Measurements from ENCODE around the gene ANKHD1. TPM values are rescaled to one million over a fixed set of nuclear protein-coding genes. Genes with fewer than 3 reads are reported as not detected.
A peak's percentile ranks its signal among the peaks of the same experiment; 100 is the strongest.

The ANKHD1 gene
- total and polyA plus RNA-seq, 9 of the 15 experiments (the other 6 are each of a cell fraction or from before 2014, with no cell fraction given), result 38.9 to 138 (median 78.7) TPM

DNA sequence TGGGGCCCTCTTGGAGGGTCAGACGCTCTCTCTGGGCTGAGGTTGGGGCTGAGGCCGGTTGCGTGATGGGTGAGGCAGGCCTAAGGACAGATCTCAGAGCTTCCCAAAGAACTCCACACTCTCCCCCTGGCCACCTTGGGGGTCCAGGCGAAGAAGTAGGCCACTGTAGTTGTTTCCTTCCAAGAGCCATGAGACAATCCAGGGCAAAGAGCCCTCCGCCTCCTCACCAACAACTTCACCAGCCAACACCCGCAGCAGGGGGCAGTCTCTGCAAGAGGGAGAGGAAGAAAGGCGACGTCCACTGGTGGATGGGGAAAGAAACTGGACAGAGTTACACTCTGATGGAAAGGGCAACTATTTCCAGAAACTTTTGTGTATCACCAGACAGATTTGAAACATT, 173.7 kb downstream of the ANKHD1 start:
- 63% methylated on average over 7 of the region's 8 CpGs for WGBS (ENCODE audit: insufficient coverage, low coverage, missing lambda C conversion rate)
- FAIRE-seq (peak; percentile 67), DNase-seq (ENCODE audit: extremely low read depth in 1 of 4, low spot score in 3 of 4) (peak in 3 of 4 experiments; percentile 42 to 70 (median 61)), ATAC-seq (peak; percentile 92)
- POLR2A ChIA-PET, result no interaction called here
- no peaks in the 10 kb centered on the region for H4K20me1 ChIP-seq (replicated peaks; ENCODE audit: control insufficient read depth, insufficient read depth, low read length)
- H3K4me1 ChIP-seq (replicated peaks in 1 of 2; ENCODE audit: control insufficient read depth in 2 of 2, insufficient read depth in 2 of 2, low read length in 2 of 2), result peaks cover 8 to 10% of the 10 kb centered on the region in 2 experiments; a peak in 3 of 5 replicates
- no peak overlapping the region for H3K27ac ChIP-seq (ENCODE audit: extremely low read depth, low read depth, low read length)
- intact Hi-C loops (cut with micrococcal nuclease) (loop anchor here (1.0 kb wide), 3 partner anchors 60 to 137 kb away; partner anchors contain the start of gene TMCO6), in situ Hi-C loops (cut with MboI) (no loop called here)
- CTCF ChIA-PET (ENCODE audit: low intra/inter-chr PET ratio), result interaction anchor here (0.7 kb wide), 1 partner anchor 159 kb away, joined by 3 read pairs; no protein-coding TSS in a partner anchor
- BruUV-seq (replicated peaks), result no TSS peak
- H3K27me3 ChIP-seq (ENCODE audit: control insufficient read depth in 2 of 2, insufficient read depth in 2 of 2, low read length in 2 of 2), result no peaks in the 10 kb centered on the region
- H3K4me2 ChIP-seq (ENCODE audit: insufficient read depth, low read length), result no peak overlapping the region
- 0 out of 3 replicates have a peak, but pooled peaks cover 3% of the 10 kb centered on the region for H3K36me3 ChIP-seq (ENCODE audit: control insufficient read depth, insufficient read depth, low read length)
- H2AFZ ChIP-seq (ENCODE audit: low read depth, low read length), result peak overlapping the region; percentile 57; the same call in 1 of the 2 replicates
- no peak overlapping the region for H3K4me3 ChIP-seq
- H3K9me3 ChIP-seq (replicated peaks; ENCODE audit: control insufficient read depth, insufficient read depth, low read depth, low read length), result no peaks in the 10 kb centered on the region
- H3K9ac ChIP-seq (ENCODE audit: insufficient read depth in 1 of 2, low read depth in 2 of 2, low read length in 2 of 2), result peak overlapping the region in 1 of 2 experiments; percentile 70; a peak in 1 of 4 replicates
- no peaks in the 10 kb centered on the region for H3K79me2 ChIP-seq (ENCODE audit: control insufficient read depth, insufficient read depth, low read length)
- no peaks in the 10 kb centered on the region for H3K9me1 ChIP-seq (ENCODE audit: control insufficient read depth, insufficient read depth, low read length)
- TF ChIP-seq ARID2 (IDR thresholded peaks at IDR 0.05), result peak; percentile 33; the same call in 1 of the 2 replicates
- no peak for TF ChIP-seq YBX1 (IDR thresholded peaks at IDR 0.05)
- TF ChIP-seq, protein P1, sequence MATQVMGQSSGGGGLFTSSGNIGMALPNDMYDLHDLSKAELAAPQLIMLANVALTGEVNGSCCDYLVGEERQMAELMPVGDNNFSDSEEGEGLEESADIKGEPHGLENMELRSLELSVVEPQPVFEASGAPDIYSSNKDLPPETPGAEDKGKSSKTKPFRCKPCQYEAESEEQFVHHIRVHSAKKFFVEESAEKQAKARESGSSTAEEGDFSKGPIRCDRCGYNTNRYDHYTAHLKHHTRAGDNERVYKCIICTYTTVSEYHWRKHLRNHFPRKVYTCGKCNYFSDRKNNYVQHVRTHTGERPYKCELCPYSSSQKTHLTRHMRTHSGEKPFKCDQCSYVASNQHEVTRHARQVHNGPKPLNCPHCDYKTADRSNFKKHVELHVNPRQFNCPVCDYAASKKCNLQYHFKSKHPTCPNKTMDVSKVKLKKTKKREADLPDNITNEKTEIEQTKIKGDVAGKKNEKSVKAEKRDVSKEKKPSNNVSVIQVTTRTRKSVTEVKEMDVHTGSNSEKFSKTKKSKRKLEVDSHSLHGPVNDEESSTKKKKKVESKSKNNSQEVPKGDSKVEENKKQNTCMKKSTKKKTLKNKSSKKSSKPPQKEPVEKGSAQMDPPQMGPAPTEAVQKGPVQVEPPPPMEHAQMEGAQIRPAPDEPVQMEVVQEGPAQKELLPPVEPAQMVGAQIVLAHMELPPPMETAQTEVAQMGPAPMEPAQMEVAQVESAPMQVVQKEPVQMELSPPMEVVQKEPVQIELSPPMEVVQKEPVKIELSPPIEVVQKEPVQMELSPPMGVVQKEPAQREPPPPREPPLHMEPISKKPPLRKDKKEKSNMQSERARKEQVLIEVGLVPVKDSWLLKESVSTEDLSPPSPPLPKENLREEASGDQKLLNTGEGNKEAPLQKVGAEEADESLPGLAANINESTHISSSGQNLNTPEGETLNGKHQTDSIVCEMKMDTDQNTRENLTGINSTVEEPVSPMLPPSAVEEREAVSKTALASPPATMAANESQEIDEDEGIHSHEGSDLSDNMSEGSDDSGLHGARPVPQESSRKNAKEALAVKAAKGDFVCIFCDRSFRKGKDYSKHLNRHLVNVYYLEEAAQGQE (IDR thresholded peaks at IDR 0.05; ENCODE audit: borderline replicate concordance), result peak; percentile 85
- TF ChIP-seq, protein P1 (CRISPR knock-in tag; IDR thresholded peaks at IDR 0.05; ENCODE audit: low read depth), result no peak
- no peak for TF ChIP-seq SOX6 (IDR thresholded peaks at IDR 0.05)
- TF ChIP-seq, protein P2, sequence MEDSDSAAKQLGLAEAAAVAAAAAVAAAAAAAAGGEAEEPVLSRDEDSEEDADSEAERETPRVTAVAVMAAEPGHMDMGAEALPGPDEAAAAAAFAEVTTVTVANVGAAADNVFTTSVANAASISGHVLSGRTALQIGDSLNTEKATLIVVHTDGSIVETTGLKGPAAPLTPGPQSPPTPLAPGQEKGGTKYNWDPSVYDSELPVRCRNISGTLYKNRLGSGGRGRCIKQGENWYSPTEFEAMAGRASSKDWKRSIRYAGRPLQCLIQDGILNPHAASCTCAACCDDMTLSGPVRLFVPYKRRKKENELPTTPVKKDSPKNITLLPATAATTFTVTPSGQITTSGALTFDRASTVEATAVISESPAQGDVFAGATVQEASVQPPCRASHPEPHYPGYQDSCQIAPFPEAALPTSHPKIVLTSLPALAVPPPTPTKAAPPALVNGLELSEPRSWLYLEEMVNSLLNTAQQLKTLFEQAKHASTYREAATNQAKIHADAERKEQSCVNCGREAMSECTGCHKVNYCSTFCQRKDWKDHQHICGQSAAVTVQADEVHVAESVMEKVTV (CRISPR knock-in tag; IDR thresholded peaks at IDR 0.05), result 0 out of 2 replicates have a peak, but pooled peaks have one; percentile 36
- TF ChIP-seq JUND (IDR thresholded peaks at IDR 0.05; ENCODE audit: borderline replicate concordance, low read depth, low read length), result no peak
- peak; percentile 35; the same call in 1 of the 3 replicates for TF ChIP-seq JUND (tag; IDR thresholded peaks at IDR 0.05; ENCODE audit: borderline replicate concordance, low read depth, low read length)
- TF ChIP-seq CREM (IDR thresholded peaks at IDR 0.05; ENCODE audit: low read depth), result 0 out of 2 replicates have a peak, but pooled peaks have one; percentile 6
- 0 out of 4 replicates have a peak, but pooled peaks of 1 of the 2 experiments have one; percentile 19 for TF ChIP-seq MAZ (CRISPR knock-in tag; conservative IDR thresholded peaks at IDR 0.05 in 1 of 2, IDR thresholded peaks at IDR 0.05 in 1 of 2)
- TF ChIP-seq NFIX (CRISPR knock-in tag; IDR thresholded peaks at IDR 0.05; ENCODE audit: low read depth), result no peak
- TF ChIP-seq MEF2D (tag; conservative IDR thresholded peaks at IDR 0.05; ENCODE audit: low read depth), result no peak
- no peak for TF ChIP-seq ZC3H8 (IDR thresholded peaks at IDR 0.05)
- TF ChIP-seq RCOR1 (IDR thresholded peaks at IDR 0.05; ENCODE audit: borderline replicate concordance in 1 of 2, low read depth in 2 of 2, low read length in 2 of 2), result peak in 1 of 2 experiments; percentile 32; a peak in 1 of 4 replicates
